HG03095 (cell line): Measurements from ENCODE around the gene LIMK1.
"Not testable (repeated sequence)": the region's sequence is repeated elsewhere in the genome, so short reads cannot be mapped to it uniquely, and the experiment has no call there.

Experiments used
- ATAC-seq: cut with Tn5 transposase; IDR thresholded peaks from one replicate; pipeline ENCODE4 v1.9.1; 2021; ENCODE audit warnings: moderate library complexity; ENCODE audit not compliant: unreplicated experiment

The LIMK1 gene

DNA sequence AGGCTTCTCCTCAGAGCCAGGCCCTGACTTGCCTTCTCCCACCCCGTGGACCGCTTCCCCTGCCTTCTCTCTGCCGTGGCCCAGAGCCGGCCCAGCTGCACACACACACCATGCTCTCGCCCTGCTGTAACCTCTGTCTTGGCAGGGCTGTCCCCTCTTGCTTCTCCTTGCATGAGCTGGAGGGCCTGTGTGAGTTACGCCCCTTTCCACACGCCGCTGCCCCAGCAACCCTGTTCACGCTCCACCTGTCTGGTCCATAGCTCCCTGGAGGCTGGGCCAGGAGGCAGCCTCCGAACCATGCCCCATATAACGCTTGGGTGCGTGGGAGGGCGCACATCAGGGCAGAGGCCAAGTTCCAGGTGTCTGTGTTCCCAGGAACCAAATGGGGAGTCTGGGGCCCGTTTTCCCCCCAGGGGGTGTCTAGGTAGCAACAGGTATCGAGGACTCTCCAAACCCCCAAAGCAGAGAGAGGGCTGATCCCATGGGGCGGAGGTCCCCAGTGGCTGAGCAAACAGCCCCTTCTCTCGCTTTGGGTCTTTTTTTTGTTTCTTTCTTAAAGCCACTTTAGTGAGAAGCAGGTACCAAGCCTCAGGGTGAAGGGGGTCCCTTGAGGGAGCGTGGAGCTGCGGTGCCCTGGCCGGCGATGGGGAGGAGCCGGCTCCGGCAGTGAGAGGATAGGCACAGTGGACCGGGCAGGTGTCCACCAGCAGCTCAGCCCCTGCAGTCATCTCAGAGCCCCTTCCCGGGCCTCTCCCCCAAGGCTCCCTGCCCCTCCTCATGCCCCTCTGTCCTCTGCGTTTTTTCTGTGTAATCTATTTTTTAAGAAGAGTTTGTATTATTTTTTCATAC, 38.0 kb downstream of the LIMK1 start:
- no peak for ATAC-seq

GRCh38 chr7:74123892-74124291, 40.3 kb downstream of the LIMK1 start:
- ATAC-seq = not testable (repeated sequence)

DNA sequence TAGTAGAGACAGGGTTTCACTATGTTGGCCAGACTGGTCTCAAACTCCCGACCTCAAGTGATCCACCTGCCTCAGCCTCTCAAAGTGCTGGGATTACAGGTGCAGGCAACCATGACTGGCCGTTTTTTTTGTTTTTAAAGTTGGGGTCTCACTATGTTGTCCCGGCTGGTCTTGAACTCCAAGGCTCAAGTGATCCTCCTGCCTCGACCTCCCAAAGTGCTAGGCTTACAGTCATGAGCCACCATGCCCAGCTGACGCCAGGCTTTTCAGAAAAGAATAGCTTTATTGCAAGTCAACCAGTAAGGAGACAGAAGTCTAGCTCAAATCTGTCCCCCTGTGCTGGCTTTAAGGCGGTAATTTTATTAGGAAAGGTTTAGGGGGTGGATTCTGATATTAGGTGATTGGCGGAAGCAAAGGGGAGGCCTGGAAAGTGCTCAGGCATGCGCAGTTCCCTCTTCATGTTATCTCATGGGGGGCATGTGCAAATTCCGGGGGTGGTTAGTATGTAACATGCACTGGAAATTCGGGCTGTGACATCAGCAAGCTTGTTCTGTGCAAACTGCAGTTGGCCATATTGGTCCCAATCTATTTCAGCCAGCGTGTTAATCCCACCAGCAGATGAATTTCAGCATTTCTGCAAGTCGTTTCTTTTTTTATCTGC, 42.7 kb downstream of the LIMK1 start:
- no peak for ATAC-seq

- no peak for ATAC-seq
Observed at GRCh38 chr7:74129887-74130286, 46.3 kb downstream of the LIMK1 start.

- ATAC-seq = no peak
Observed at GRCh38 chr7:74130518-74130917, 46.9 kb downstream of the LIMK1 start.

DNA sequence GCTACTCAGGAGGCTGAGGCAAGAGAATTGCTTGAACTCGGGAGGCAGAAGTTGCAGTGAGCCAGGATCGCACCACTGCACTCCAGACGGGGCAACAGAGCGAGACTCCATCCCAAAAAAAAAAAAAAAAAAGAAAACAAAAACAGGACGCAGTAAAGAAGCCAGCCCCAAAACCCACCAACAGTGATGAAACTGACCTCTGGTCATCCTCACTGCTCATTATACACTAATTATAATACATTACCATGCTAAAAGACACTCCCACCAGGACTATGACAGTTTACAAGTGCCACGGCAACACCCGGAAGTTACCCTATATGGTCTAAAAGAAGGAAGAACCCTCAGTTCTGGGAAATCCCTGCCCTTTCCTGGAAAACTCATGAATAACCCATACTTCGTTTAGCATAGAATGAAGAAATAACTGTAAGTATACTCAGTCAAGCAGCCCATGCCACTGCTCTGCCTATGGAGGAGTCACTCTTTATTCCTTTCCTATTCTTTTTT, 50.6 kb downstream of the LIMK1 start:
- ATAC-seq = no peak

GRCh38 chr7:74138334-74138867, 54.8 kb downstream of the LIMK1 start:
- ATAC-seq = no peak

DNA sequence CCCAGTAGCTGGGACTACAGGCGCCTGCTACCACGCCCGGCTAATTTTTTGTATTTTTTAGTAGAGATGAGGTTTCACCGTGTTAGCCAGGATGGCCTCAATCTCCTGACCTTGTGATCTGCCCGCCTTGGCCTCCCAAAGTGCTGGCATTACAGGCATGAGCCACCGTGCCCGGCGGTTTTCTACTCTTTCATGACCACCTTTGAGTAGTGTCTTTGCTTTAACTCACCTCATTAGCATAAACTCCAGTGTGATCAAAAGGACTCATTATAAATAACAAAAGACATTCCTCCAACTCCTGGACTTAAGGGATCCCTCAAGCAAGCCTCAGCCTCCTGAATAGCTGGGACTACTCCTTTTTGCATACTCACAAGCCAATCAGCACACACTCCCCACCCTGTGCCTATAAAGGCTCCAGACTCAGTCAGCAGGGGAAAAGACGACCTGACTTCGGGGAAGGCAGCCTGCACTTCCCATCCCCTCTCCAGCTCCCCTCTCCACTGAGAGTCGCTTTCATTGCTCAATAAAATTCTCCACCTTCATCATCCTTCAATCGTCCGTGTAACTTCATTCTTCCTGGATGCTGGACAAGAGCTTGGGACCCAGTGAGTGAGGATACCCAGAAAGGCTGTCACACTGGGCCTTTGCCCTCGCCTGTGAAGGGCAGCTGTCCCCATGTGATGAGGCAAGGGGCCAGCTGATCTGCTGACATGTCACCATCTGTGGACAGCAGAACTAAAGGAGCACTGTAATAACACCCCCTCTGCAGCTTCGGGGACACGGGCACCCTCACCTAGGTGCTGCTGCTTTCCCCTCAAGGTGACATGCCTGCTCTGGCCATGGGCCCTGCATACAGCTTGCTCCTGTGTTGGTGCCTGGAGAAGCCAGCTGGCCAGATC, 55.6 kb downstream of the LIMK1 start:
- ATAC-seq = no peak

- ATAC-seq = no peak
Observed at GRCh38 chr7:74141705-74142104, 58.1 kb downstream of the LIMK1 start.

- ATAC-seq = no peak
Observed at GRCh38 chr7:74143383-74143782, 59.8 kb downstream of the LIMK1 start.

GRCh38 chr7:74148491-74148890, 64.9 kb downstream of the LIMK1 start:
- ATAC-seq = no peak

DNA sequence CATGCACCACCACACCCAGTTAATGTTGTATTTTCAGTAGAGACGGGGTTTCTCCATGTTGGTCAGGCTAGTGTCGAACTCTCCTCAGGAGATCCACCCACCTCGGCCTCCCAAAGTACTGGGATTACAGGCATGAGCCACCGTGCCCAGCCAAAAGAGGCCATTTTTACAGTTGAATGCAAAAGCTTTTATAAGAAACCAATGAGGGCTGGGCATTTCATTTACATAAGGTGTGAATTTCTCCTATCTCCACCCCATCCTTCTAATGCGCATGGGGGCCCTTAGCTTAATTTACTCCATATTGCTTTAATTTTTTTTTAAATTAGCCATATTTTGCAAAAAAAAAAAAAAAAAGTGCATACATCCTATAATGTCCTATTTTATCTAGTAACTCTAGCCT, 65.5 kb downstream of the LIMK1 start:
- no peak for ATAC-seq

DNA sequence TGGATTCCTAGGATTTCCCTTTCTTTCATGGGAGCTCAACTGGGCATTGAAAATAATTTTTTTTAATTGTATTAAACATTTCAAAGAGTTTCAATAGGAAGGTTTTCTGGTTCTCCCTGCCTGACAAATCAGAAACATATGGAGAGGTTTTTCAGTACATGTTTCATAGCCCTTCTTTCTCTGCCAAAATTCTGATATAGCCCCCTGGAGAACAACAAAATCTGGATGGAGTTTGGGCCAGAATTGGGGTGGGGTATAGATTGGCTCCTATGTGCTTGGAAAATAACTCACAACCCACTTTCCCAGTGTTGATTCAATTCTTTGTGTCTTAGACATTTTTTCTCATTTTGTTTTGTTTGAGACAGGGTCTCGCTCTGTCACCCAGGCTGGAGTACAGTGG, 66.0 kb downstream of the LIMK1 start:
- ATAC-seq = no peak

DNA sequence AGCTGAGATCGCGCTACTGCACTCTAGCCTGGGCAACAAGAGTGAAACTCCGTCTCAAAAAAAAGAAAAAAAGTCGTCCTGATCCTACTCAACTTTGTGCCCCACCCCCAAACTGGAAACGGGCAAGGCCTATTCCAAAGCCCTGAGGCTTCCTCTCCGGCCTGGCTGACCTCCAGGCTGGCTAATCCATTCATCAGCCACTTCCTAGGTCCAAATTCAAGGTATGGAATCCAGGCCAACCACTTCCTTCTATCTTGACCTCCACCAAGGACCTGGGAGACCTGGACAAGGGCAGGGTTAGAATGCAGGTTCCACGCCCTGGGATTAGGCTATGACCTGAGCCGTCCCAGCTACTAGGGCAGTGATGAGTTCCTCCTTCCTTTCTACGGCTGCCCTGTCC, 70.1 kb downstream of the LIMK1 start:
- ATAC-seq = no peak

- ATAC-seq = no peak
Observed at GRCh38 chr7:74155810-74156395, 72.3 kb downstream of the LIMK1 start.

- no peak for ATAC-seq
Observed at GRCh38 chr7:74157605-74158004, 74.0 kb downstream of the LIMK1 start.

GRCh38 chr7:74164985-74165456, 81.4 kb downstream of the LIMK1 start:
- no peak for ATAC-seq

DNA sequence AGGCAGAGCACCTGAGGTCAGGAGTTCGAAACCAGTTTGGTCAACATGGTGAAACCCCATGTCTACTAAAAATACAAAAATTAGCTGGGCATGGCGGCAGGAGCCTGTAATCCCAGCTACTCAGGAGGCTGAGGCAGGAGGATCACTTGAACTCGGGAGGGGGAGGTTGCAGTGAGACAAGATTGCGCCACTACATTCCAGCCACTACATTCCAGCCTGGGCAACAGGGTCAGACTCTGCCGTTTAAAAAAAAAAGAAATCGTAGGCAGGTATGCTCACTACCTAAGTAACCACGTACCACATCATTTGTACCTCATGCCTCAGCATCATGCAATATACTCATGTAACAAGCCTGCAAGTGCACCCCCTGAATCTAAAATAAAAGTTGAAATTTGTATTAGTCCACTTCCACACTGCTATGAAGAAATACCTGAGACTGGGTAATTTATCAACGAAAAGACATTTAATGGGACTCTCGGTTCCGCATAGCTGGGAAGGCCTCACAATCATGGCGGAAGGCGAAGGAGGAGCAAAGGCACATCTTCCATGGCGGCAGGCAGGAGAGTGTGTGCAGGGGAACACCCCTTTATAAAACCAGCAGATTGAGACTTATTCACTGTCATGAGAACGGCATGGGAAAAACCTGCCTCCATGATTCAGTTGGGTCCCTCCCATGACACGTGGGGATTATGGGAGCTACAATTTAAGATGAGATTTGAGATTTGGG, 82.4 kb downstream of the LIMK1 start:
- no peak for ATAC-seq

GRCh38 chr7:74167324-74167723, 83.7 kb downstream of the LIMK1 start:
- not testable (repeated sequence) for ATAC-seq
